Measurements from ENCODE around the gene CKAP2L.
A peak's percentile ranks its signal among the peaks of the same experiment; 100 is the strongest.

CKAP2L gene

DNA sequence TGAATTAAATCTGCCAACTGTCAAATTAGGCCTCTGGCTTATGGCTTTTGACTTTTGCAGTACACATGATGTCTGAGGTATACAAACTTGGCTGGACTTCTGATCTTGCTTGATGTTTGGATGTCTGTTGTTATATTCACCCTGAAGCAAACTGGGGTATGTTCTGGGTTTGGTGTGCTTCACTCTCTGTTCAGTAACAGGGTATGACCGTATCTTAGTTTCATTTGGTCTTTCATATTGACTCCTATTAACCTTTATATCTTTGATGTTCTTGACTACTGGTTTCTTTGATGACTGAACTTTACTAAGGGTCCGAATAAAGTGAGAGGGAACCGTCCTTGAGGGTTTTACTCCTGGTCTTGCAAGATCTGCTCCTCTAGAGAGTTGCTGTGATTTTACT, 8.2 kb downstream of the CKAP2L start:
- H3K27ac Mint-ChIP-seq, result no peak overlapping the region
- no peaks in the 10 kb centered on the region for H3K9me3 Mint-ChIP-seq
- H3K4me1 Mint-ChIP-seq, result no peaks in the 10 kb centered on the region
- no peak overlapping the region for H3K4me3 Mint-ChIP-seq
- TF ChIP-seq, protein P1, sequence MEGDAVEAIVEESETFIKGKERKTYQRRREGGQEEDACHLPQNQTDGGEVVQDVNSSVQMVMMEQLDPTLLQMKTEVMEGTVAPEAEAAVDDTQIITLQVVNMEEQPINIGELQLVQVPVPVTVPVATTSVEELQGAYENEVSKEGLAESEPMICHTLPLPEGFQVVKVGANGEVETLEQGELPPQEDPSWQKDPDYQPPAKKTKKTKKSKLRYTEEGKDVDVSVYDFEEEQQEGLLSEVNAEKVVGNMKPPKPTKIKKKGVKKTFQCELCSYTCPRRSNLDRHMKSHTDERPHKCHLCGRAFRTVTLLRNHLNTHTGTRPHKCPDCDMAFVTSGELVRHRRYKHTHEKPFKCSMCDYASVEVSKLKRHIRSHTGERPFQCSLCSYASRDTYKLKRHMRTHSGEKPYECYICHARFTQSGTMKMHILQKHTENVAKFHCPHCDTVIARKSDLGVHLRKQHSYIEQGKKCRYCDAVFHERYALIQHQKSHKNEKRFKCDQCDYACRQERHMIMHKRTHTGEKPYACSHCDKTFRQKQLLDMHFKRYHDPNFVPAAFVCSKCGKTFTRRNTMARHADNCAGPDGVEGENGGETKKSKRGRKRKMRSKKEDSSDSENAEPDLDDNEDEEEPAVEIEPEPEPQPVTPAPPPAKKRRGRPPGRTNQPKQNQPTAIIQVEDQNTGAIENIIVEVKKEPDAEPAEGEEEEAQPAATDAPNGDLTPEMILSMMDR (IDR thresholded peaks at IDR 0.05; ENCODE audit: unreplicated experiment in 3 of 3), result no peak
- H3K36me3 Mint-ChIP-seq (ENCODE audit: low read depth), result peaks cover 45% of the 10 kb centered on the region
- no peaks in the 10 kb centered on the region for H3K27me3 Mint-ChIP-seq (ENCODE audit: low read depth)

DNA sequence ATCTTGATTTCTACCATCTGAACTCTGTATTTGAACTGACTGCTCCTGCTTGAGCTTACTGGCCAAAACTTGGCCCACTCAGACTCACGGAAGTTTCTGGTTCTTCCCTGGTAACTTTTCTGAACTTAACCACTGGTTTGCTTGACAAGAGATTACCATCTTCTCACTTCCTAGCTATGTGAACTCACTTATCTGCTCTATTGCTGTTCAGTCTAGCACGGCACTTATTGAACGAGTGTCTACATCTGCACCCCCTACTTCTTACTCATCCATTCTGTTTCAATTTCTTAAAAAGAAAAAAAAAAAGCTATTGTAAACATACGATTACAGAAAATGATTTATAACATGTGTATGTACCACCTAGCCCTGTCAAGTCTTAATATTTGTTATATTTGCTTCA, 9.0 kb downstream of the CKAP2L start:
- Mint-ChIP-seq H3K27ac (peak overlapping the region in 1 of 3 experiments; percentile 26), H3K4me1 (no peaks in the 10 kb centered on the region), H3K4me3 (no peak overlapping the region), H3K9me3 (no peaks in the 10 kb centered on the region), H3K27me3 (ENCODE audit: low read depth) (no peaks in the 10 kb centered on the region), H3K36me3 (ENCODE audit: low read depth) (peaks cover 43% of the 10 kb centered on the region)
- TF ChIP-seq, protein P1 (IDR thresholded peaks at IDR 0.05; ENCODE audit: unreplicated experiment in 3 of 3), result no peak

DNA sequence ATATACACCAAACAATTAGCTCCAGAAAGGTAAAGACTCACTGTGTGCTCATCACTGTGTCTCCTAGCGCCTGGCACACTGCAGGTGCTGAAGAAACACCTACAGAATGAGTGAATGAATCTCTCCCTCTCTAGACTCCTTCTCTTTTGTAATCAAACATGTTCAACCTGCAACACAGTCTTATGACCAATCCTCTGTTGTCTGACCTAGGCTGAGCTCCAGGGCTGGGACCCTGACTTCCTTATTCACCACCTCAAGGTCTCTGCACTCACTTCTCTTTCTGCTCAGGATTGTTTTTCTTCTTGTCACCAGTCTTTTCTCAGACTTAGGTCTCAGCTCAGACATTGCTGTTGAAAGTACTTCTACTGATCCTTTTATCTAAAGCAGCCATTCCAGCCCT, 9.8 kb downstream of the CKAP2L start:
- no peaks in the 10 kb centered on the region for H3K27me3 Mint-ChIP-seq (ENCODE audit: low read depth)
- H3K36me3 Mint-ChIP-seq (ENCODE audit: low read depth), result peaks cover 43% of the 10 kb centered on the region
- no peaks in the 10 kb centered on the region for H3K9me3 Mint-ChIP-seq
- TF ChIP-seq, protein P1 (IDR thresholded peaks at IDR 0.05; ENCODE audit: unreplicated experiment in 3 of 3), result no peak
- H3K4me3 Mint-ChIP-seq, result no peak overlapping the region
- no peak overlapping the region for H3K27ac Mint-ChIP-seq
- no peaks in the 10 kb centered on the region for H3K4me1 Mint-ChIP-seq

DNA sequence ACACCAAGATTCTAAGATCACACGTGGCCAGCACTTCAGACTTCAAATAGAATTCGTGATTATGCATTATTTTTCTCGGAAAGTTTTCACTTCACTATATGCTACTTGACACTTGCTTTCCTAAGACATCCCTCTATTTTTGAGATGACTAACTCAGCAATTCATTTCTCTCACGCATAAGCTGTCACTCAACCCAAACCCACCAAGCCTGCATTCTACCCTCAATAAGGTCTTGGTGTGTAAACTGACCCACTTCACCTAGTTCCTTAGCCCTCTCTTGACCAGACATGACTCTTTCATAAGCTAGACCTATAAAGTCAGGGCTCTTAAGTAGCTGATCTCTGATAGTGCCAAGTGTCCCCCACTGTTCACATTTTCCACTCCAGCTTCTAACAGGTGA, 11.7 kb downstream of the CKAP2L start:
- H3K4me3 Mint-ChIP-seq, result no peak overlapping the region
- TF ChIP-seq, protein P1 (IDR thresholded peaks at IDR 0.05; ENCODE audit: unreplicated experiment in 3 of 3), result no peak
- no peaks in the 10 kb centered on the region for H3K9me3 Mint-ChIP-seq
- no peaks in the 10 kb centered on the region for H3K4me1 Mint-ChIP-seq
- no peak overlapping the region for H3K27ac Mint-ChIP-seq
- no peaks in the 10 kb centered on the region for H3K27me3 Mint-ChIP-seq (ENCODE audit: low read depth)
- H3K36me3 Mint-ChIP-seq (ENCODE audit: low read depth), result peaks cover 36% of the 10 kb centered on the region

DNA sequence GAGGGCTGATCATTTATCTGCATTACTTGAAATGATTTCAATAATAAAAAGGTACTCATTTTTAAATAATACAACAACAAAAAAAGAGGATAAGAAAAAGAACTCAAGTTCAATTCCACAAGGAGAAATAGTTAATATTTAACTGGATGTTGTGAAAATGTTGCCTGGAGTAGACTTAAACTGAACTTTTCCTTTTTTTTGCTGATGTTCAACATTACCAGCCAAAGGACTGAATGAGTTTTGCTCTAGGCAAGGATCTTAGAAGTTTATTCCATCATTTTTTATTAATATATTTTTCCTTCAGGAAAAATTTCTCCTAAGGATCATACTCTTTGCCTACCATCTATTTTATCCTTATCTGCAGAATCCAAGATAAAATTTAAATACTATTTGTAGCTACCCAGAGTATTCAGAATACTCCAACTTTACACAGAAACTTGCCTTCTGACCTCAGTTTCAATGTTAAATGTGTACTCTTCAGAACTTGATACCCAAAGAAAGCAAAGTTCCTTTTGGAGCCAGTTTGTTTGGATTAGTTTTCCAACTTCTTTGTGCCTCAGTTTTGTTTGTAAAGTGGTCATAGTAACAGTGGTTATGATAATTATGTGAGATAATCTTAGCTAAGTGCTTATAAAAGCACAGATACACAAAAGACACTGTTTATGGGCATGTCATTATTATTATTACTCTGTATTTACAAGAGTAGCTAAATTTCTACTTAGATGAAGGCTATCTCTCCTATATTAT, 12.8 kb downstream of the CKAP2L start:
- H3K27ac Mint-ChIP-seq, result peak overlapping the region in 1 of 3 experiments; percentile 11
- H3K27me3 Mint-ChIP-seq (ENCODE audit: low read depth), result no peaks in the 10 kb centered on the region
- no peak overlapping the region for H3K4me3 Mint-ChIP-seq
- TF ChIP-seq, protein P1 (IDR thresholded peaks at IDR 0.05; ENCODE audit: unreplicated experiment in 3 of 3), result no peak
- H3K9me3 Mint-ChIP-seq, result no peaks in the 10 kb centered on the region
- no peaks in the 10 kb centered on the region for H3K4me1 Mint-ChIP-seq
- peaks cover 32% of the 10 kb centered on the region for H3K36me3 Mint-ChIP-seq (ENCODE audit: low read depth)

DNA sequence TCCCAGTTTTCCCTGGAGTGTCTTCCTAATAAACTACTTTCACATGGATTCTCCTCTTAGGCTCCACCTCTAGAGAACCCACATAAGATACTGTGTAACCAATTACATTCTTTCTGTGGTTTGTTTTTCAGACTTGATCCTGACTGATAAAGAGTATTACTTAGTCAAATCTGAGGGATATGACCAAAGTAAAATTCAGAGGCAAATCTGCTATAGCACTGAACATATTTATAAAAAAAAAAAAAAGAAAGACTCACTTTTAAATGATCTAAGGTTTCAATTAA, 13.9 kb downstream of the CKAP2L start:
- Mint-ChIP-seq H3K9me3 (no peaks in the 10 kb centered on the region), H3K27me3 (ENCODE audit: low read depth) (no peaks in the 10 kb centered on the region), H3K36me3 (ENCODE audit: low read depth) (peaks cover 25% of the 10 kb centered on the region), H3K4me3 (no peak overlapping the region), H3K27ac (no peak overlapping the region), H3K4me1 (no peaks in the 10 kb centered on the region)
- TF ChIP-seq, protein P1 (IDR thresholded peaks at IDR 0.05; ENCODE audit: unreplicated experiment in 3 of 3), result no peak
